Activated effector memory CD4-positive, alpha-beta T cell treated with Interleukin-2 at 50 U/mL for 16 hours (primary cell): ENCODE measurements around the gene ZNHIT2.
A peak's percentile ranks its signal among the peaks of the same experiment; 100 is the strongest.
"Not testable (repeated sequence)": the region's sequence is repeated elsewhere in the genome, so short reads cannot be mapped to it uniquely, and the experiment has no call there.

ENCODE experiments used
- DNase-seq: peaks from one replicate; pipeline ENCODE4 v3.0.0-alpha.2; 2020

The ZNHIT2 gene

DNA sequence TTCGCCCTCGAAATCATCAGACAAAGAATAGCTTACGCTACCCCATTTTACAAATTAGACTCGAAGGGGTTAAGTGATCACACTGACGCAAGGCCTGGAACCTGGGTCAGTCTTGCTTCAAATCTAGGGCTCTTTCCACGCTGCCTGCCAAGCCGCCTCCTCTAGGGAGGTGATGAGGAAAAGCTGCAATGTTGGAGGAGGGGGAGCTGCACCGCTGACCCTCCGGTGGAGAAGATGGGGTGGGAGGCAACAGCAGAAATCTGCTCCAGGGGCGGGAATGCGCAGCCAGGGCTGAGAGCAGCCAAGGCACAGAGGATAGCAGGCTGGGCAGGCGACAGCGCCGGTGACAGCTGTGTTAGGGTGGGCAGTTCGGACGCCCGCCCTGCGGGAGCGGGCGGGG, 16.2 kb upstream of the ZNHIT2 start:
- no peak for DNase-seq

DNA sequence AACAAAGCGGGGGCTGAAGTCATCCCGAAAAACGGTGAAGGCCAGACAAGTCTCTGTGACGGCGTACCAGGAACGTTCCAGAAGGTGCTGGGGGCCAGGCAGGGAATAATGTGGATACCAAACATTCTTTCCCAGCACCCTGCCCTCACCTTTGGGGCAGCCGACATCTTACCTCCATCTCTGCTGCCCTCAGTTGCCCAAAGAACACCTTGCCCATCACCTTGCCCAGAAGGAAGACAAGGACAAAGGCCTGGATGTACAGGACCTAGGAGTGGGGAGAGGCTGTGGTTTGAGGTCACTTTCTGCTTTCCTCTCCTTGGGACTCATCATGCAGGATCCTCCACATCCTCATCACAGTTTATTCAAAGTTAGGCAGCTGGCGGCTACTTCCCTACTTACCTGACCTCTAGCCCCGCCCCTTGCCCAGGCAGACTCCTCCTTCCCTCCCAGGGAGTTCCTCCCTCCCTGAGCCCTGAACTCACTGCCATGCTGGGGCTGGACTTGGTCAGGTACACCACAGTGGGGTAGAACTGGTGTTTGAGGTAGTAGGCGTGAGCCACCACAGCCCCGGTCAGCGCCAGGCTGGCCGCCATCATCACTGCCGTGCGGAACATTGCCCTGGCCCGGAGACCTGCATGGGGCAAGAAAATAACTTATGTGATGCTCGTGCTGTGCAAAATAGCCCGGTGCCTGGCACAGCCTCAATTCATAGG, 15.6 kb upstream of the ZNHIT2 start:
- peak; percentile 22 for DNase-seq

DNA sequence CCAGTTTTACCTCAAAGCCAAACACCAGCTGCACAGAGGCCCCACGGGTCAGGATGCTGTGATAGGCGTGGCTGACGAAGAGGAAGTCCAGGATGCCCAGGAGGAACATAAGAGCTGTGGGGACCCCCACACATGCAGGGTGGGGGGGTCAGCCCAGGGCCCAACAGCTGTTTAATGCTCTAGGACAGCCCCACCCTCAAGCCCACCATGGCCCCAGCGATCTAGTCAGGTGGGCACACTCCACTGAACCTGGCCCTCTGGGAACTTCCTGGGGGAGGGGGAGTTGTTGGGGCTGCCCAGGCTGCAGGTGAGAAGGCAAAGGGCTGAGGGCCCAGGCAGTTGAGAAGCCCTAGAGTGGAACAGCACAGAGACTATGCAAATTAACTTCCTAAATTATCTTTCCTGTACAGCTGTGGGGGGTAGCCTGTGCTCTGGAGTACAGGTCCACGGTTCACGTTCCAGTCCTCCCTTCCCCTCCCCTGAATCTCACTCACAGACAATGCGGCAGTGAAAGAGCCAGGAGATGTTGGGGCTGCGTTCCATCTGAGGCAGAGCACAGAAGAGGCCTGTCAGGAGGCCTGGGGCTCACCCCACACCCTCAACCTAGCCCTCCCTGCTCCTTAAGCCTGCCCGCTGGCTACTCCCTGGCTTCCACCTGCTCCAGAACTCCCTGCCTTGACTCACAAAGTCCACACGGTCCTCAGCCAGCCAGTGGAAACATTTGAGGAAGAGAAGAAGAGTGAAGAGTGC, 14.9 kb upstream of the ZNHIT2 start:
- DNase-seq = no peak

DNA sequence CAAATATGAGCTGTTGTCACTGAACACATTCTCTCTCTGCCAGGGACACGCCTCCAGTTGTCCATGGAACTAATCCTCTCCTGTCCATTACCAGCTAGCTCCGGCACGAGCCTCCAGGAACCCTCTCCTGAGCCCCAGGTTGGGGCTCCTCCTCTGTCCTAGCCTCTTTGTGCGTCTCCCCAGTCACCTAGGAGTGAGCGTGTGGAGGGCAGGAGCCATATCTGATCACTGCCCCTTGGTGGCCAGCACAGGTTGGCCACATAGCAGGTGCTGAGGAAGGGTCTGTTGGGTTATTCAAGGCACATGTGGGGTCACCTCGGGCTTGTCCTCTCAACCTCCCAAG, 14.4 kb upstream of the ZNHIT2 start:
- DNase-seq = no peak

DNA sequence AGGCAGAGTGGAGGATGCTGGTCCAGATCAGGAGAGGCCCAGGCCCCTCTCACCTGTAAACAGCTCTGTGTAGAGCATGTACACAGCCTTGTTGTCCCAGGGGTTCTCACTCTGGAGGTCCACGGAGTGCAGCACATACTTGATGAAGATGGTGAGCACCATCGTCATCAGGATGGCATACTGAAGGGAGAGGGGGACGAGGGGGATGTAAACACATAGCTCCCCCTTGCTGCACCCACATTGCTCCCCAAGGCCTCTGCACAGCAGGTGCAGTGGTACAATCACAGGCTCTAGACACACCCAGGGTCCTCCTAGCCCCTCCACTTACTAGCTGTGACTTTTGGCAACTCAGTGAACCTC, 13.9 kb upstream of the ZNHIT2 start:
- DNase-seq = no peak

DNA sequence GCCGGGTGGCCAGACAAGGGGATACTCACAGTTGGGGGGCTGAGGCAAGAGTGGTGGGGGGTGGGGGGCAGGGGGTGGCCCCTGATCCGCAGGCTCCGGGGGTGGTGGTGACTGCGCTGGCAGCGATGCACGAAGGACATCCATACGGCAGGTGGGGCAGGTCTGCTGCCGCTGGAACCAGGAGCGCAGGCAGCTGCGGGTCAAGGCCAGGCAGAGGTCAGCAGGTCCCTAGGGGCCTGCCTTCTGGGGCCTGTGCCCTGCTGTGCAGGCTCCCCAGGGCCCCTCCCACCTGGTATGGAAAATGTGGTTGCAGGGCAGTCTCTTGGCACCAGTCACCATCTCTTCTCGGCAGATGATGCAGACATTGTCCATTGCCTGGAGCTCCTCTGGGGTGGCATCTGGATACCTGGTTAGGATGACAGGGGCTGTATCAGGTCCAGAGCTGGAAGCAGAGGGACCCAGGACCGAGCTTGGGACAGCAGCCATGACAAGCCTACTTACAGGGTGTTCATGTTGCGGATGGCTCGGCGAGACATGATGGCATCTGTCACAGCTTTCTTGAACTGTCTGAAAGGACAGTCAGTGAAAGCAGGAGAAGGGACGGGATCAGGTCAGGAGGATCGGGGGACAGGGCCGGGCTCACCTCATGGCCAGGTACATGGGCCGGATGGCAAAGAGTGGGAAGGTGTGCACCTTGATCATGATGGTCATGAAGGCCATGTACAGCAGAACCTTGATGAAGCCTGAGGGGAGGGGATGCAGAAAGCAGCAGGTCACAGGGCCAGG, 13.3 kb upstream of the ZNHIT2 start:
- DNase-seq = no peak

DNA sequence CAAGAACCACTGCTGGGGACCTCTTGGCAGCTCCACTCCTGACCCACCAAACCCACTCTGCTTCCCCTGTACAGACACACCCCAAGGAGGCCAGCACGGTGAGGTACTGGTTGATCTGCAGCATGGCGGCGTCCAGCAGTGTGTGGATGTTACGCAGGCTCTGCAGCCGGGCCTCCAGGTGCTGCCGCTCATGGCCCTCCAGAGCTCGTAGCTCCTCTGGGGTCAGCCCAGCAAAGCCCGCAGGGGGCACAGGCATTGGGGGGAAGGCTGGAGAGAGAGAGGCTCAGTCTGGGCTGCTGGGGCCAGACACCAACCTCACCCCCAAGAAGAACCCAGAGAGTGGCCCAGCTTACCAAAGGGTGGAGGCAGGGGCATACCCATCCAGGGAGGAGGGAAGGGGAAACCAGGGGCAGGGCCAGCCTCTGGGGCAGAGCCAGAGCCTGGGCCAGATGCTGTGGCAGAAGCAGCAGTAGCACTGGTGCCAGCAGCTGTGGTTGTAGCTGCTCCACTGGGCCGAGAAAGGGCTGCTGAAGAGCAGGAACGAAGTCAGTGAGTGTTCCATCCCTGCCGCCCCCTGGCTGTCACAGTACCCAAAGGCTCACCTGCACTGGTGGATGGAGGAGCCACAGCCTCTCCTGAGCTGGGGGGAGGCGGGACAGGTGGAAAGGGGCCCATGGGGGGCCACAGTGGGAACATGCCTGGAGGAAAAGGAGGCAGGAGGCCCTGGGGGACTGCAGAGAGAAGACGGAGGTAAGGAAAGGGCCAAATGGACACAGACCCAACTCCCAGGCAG, 12.3 kb upstream of the ZNHIT2 start:
- no peak for DNase-seq

DNA sequence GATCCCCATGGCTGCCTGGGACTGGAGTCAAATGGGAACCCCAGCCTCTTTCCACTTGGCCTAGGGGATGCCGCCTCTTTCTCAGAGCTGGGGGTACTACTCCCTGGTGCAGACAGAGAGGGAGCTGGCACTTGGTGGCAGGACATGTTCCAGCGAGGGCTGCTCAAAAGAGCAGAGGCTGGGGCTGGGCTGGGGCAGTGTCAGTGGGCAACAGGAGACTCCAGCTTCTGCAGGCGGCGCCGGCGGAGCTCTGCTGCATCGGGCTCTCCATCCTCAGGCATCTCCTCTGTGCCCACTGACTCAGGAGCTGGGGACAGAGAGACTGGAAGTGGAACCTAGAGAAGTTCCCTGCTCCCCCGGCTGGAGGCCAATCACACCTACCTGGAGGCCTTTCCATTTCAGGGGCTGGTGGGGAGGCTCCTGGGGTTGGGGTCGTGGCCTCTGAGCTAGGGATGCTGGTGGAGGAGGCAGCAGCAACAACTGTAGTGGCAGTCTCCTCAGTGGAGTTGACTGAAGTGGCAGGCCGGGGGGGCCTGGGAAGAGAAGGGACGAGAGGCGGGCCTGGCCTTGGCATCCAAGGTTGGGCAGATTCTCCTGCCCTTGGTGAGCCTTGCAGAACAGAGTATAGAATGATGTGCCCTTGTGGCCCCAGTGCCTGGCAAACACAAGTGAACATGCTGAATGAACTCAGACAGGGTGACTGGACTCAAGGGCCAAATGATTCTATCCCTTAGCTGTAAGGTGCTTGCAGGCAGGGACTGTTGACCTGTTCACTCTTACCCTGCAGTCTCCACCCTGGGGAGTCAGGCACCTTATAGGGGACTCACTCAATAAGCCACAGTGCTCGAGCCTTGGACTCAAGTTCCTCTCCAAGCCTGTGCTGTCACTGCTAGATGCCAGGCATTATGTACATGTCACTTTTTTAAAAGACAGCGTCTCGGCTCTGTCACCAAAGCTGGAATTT, 11.0 kb upstream of the ZNHIT2 start:
- no peak for DNase-seq

DNA sequence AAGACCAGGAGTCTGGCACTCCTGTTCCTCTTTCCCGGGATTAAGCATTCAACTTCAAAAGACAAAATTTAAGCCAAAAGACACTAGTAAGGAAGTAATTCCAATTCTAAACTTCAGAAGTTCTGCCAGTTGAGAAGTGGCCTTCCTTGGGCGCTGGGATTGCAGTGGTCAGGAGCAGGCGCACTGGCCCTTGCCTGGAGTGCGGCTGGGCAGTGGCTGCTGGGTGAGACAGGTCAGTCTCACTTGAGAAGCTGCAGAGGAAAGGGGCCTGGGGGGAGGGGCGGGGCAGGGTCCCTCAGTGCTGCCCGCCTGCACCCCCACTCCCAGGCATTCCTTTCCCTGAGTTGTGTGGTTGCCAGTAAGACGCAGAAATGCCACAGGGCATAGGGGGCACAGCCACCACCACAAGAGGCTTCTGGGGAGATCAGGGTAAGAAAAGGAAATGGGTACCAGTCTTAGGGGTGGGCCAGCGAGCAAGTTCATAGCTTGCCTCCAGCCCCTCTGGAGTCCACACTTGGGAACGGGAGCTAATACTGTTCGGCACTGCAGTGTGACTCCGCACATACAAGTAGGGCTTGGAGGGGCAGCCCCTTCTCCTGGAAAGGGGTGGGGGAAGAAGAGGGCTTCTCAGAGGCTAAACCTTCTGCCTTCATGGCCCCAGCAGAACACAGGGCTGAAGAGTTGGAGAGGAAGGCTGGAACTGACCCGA, 10.1 kb upstream of the ZNHIT2 start:
- DNase-seq = no peak

DNA sequence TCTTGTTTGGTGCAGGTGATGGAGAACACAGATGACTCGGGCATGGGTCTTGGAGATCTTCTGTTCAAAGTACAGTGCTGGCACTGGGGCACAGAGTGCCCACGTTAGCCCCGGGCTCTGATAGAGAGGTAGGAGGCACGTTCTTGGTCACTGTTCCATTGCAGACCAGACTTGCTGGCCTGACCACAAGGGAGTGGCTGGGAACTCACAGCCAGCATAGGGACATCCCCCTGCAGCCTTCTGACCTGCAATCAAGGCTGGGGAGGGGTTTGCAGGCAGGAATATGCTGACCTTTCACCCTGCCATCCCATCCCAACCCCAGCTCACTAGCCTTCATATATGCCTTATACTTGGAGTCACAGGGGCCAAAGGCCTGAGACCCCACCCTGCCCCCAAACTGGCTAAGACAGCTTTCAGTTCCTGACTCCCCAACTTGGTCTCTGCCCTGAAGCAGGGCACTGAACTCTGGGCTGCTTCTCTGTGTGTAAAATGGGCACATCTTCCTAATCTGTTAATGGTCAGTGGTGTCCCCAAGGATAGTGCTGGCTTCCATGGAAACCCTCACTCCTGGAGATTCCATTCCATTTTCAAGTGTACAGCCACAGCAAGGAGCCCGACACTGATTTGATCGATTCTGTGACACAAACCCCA, 9.2 kb upstream of the ZNHIT2 start:
- no peak for DNase-seq

DNA sequence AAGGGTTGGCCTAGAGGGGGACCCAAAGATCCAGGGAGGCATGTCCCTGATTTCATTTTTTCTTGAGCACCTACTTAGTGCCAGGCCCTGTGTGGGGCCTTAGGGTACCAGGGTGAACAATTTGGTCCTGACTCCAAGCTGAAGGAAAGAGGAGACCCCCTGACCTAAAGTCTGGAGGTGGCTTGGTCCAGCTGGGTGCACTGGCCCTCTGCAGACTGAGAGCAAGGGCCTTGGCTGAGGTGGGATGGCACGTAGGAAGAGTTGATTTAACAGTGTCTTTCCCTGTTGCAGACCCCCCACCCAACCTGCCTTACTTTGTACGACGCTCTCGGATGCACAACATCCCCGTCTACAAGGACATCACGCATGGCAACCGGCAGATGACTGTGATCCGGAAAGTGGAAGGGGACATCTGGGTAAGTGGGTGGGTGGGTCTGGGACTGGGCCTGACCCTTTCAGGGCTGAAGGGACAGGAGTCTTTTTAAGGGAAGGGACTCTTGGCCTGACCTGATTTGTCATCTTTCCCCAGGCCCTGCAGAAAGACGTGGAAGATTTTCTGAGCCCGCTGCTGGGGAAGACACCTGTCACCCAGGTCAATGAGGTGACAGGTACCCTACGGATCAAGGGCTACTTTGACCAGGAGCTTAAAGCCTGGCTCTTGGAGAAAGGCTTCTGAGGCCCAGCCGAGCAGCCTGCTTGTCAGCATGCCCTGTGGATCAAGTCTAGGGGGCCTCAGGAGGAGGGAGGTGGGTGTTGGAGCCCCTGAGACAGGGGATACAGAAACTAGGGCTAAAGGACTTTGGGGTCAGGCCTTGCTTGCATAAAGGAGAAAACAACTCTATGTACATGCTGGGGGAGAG, 7.9 kb upstream of the ZNHIT2 start:
- DNase-seq = no peak

DNA sequence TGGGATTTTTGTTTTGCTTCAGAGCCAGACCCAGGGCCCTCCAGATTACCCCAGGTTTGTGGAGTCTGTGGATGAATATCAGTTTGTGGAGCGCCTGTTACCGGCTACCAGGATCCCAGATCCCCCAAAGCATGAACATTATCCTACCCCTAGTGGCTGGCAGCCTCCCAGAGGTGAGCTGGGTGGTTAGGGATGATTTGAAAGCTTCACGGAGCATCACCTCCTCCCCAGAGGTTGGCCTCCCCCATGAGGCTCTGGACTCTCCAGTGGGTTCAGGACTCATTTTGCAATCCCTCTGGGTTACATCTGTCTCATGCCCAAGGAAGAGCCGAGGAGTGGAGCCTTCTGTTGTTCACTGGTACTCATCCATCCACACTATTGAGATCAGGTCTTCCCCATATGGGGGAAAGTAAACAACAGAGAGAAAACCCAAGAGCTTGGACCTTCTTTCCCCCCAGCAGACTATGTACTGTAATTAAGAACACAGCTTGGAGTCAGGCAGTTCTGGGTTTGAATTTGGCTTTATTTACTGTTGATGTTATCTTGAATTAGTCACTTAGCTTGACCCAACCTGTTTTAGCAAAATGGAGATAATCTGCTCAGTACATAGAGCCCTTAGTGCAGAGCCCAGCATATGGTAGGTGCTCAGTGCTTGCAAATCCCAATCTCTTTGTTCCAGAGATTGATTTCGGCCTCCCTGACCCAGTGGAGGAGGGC, 7.1 kb upstream of the ZNHIT2 start:
- no peak for DNase-seq

DNA sequence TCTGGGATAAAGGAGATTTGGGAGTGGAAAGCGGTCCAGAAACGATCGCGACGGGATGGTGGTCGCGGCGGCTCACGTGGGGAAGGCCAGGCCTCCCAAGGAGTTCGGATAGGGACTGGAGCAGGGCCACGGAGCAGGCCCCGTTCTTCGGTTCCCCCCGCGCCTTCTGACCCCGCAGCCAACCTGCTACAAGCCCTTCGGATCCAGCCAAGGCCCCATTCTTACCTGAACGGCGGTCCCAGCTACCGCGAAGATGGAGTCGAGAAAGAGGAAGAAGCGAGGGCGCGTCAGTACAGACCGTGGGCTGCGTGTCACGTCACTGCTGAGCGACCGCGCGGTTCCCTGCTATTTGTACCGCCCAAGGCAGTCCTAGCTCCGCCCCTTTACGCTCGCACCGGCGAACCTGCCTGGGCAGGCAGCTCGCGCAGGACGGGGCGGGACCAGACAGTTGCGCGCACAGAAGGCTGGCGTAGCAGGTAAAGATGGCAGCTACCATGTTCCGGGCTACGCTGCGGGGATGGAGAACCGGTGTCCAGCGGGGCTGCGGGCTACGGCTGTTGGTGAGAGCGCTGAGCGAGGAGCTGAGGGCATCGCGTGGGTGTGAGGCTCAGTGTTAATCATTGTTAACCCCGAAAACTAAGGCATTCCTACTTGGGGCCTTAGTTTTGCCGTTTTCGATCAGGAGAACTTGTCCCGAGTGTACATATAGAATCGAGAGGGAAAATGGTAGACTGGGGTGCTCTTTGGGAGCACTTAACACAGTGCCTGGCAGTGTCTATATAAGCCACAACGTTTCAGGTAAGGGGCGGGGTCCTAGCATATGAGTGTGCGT, 4.6 kb upstream of the ZNHIT2 start, which contains the start of the genes FAU and MRPL49:
TSS of gene FAU (minus strand) at position 270 of the 832 bp plus-strand sequence. CDS start 321 bp downstream, outside the sequence.
TSS of gene MRPL49 (plus strand) at position 457 of the 832 bp plus-strand sequence. CDS start at position 483, 26 bp downstream.
- peak; percentile 98 for DNase-seq

DNA sequence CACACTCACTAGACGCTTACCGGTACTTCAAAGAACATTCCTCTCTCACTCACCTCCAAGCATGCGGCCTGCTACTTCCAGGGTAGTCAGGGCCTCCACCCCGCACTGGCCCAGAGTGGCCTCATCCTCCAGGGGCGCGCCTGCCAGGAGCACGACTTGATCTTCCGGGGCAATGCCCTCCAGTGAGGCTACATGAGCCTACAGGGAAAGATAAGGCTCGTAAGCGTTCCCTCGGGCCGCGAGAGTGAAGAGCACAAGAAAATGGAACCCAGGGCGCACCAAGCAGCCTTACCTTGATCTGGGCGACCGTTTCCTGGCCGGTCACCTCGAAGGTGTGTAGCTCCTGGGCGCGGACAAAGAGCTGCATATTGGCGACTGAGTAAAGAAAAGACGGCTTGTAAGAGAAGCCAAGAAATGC, 4.0 kb upstream of the ZNHIT2 start:
- no peak for DNase-seq

DNA sequence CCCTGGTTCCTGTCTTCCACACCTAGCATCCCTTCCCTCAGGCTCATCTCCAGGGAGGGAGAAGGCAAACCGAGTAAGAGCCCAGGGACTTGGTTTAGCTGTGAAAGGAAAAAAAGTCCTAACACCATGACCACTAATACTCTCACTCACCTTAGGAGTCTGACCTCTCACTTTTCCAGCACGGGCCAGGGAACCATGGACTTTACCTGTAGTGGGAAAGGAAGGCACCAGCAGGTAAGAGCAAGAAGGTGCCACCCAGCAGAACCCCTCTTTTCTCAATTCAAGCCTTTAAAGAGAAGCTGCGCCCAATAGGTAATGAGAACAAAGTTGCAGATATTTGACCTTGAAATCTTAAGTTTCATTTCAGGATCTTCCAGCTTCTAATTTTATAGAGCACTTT, 3.3 kb upstream of the ZNHIT2 start:
- no peak for DNase-seq

DNA sequence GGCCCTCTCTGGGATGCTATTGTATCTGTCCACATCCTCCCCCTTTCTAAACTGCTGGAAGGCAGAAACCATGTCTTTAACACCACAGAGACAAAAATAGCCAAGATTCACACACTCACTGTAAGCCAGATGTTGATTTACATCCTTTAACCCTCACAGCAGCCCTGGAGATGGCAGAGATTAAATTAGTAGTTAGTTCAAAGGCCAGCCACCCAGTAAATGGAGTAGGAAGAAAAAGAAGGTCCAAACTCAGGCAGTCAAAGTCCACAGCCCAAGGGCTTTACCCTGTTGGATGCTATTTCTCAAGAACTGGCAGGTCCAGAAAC, 2.1 kb upstream of the ZNHIT2 start:
- no peak for DNase-seq

DNA sequence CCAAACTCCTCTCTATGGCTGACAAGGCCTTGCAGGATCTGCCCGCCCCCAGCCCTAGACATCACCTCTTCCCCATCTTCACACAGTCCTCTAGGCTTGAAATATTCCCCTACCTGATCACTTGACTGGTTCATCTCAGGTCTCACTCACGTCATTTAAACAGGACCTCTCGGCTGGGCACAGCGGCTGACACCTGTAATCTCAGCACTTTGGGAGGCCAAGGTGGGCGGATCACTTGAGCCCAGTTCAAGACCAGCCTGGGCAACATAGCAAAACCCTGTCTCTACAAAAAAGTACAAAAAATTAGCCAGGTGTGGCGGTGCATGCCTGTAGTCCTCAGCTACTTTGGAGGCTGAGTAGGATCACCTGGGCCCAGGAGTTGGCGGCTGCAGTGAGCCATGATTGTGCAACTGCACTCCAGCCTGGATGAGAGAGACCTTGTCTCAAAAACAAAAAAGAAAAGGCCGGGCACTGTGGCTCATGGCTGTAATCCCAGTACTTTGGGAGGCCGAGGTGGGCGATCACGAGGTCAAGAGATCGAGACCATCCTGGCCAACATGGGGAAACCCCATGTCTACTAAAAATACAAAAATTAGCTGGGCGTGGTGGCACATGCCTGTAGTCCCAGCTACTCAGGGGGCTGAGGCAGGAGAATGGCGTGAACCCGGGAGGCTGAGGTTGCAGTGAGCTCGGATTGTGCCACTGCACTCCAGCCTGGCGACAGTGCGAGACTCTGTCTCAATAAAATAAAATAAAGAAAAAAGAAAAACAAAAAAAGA, 1.6 kb upstream of the ZNHIT2 start:
- not testable (repeated sequence) for DNase-seq
